DOHH2 (cell line): ENCODE measurements around the gene IL22RA1.

Experiments
- EZH2phosphoT487 ChIP-seq: fragments of 200-600 bp; sonication (generic); IDR thresholded peaks from 2 replicates; pipeline ENCODE4 v1.6.1; 2017; ENCODE audit warnings: borderline replicate concordance, mild to moderate bottlenecking, antibody characterized with exemption, low read length, moderate library complexity, mixed read lengths
- TF ChIP-seq, protein P1 (sequence below): fragments of 200-600 bp; sonication (generic); IDR thresholded peaks from one replicate; pipeline ENCODE4 v1.5.1; 2014; ENCODE audit warnings: antibody characterized with exemption, mild to moderate bottlenecking, low read depth, low read length; ENCODE audit not compliant: poor library complexity, severe bottlenecking

- TF ChIP-seq, protein P1, sequence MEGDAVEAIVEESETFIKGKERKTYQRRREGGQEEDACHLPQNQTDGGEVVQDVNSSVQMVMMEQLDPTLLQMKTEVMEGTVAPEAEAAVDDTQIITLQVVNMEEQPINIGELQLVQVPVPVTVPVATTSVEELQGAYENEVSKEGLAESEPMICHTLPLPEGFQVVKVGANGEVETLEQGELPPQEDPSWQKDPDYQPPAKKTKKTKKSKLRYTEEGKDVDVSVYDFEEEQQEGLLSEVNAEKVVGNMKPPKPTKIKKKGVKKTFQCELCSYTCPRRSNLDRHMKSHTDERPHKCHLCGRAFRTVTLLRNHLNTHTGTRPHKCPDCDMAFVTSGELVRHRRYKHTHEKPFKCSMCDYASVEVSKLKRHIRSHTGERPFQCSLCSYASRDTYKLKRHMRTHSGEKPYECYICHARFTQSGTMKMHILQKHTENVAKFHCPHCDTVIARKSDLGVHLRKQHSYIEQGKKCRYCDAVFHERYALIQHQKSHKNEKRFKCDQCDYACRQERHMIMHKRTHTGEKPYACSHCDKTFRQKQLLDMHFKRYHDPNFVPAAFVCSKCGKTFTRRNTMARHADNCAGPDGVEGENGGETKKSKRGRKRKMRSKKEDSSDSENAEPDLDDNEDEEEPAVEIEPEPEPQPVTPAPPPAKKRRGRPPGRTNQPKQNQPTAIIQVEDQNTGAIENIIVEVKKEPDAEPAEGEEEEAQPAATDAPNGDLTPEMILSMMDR: no peak
- no peak for TF ChIP-seq EZH2phosphoT487
Observed at GRCh38 chr1:24110642-24111261, 32.2 kb downstream of the IL22RA1 start.
